Measurements from ENCODE around the gene JMJD8. TPM values are rescaled to one million over a fixed set of nuclear protein-coding genes. Genes with fewer than 3 reads are reported as not detected.
A peak's percentile ranks its signal among the peaks of the same experiment; 100 is the strongest.

JMJD8 gene
- total and polyA plus RNA-seq, 9 of the 15 experiments (the other 6 are each of a cell fraction or from before 2014, with no cell fraction given), result 1.2 to 50.6 (median 29.3) TPM

DNA sequence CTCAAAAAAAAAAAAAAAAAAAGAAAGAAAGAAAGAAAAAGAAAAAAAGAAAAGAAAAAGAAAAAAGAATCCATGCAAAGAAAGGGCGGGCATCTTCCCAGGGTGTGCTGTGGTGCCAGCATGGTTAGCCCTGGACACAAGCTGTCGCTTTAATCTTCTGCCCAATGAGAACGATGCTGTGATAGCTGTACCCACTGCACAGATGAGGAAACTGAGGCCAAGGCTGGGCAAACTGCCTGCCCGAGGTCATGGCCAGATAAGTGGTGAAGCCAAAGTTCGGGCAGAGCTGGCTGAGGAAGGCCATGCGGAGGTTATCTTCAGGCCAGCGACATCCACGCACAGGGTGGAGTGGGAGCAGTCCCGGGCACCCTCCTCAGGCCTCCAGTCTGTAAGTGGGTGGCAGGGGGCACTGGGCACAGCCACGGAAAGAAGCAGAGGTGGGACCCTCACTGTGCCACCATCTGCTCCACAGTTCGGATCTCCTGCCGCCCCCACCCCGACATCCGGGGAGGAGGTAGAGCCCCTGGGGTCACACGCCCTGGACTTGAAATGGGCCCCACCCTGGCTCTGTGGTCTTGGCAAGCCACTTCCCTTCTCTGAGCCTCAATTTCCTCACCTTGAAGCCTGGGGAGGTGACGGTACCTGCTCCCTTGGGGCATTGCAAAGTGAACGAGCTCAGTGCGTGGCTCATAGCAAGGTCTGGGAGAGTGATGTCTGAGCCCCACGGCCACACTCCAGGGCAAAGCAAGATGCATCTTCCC lies 15.0 kb upstream of the JMJD8 start:
- Histone ChIP-seq H3K27me3 (ENCODE audit: control insufficient read depth in 2 of 2, insufficient read depth in 2 of 2, low read length in 2 of 2) (peaks cover 15 to 56% of the 10 kb centered on the region in 2 experiments; a peak in 4 of 5 replicates), H3K9me1 (ENCODE audit: control insufficient read depth, insufficient read depth, low read length) (peaks cover 6% of the 10 kb centered on the region), H3K27ac (ENCODE audit: extremely low read depth, low read depth, low read length) (no peak overlapping the region), H4K20me1 (replicated peaks; ENCODE audit: control insufficient read depth, insufficient read depth, low read length) (peaks cover 25% of the 10 kb centered on the region), H3K4me2 (ENCODE audit: insufficient read depth, low read length) (no peak overlapping the region), H2AFZ (ENCODE audit: low read depth, low read length) (no peak overlapping the region), H3K36me3 (ENCODE audit: control insufficient read depth, insufficient read depth, low read length) (no peaks in the 10 kb centered on the region), H3K4me1 (replicated peaks in 1 of 2; ENCODE audit: control insufficient read depth in 2 of 2, insufficient read depth in 2 of 2, low read length in 2 of 2) (peaks cover 7 to 61% of the 10 kb centered on the region in 2 experiments), H3K4me3 (no peak overlapping the region), H3K9me3 (replicated peaks; ENCODE audit: control insufficient read depth, insufficient read depth, low read depth, low read length) (no peaks in the 10 kb centered on the region), H3K79me2 (ENCODE audit: control insufficient read depth, insufficient read depth, low read length) (no peaks in the 10 kb centered on the region), H3K9ac (ENCODE audit: insufficient read depth in 1 of 2, low read depth in 2 of 2, low read length in 2 of 2) (no peak overlapping the region)
- in situ Hi-C loops (cut with MboI) (no loop called here), intact Hi-C loops (cut with micrococcal nuclease) (no loop called here)
- DNase-seq (ENCODE audit: extremely low read depth in 1 of 4, low spot score in 3 of 4) (no peak), ATAC-seq (no peak), FAIRE-seq (no peak)
- no TSS peak for BruUV-seq (replicated peaks)
- ChIA-PET POLR2A (no interaction called here), CTCF (ENCODE audit: low intra/inter-chr PET ratio) (no interaction called here)
- WGBS (ENCODE audit: insufficient coverage, low coverage, missing lambda C conversion rate), result 6% methylated on average over 14 of the region's 19 CpGs
- TF ChIP-seq NR3C1 (CRISPR knock-in tag; IDR thresholded peaks at IDR 0.05), result no peak
- TF ChIP-seq XRCC4 (IDR thresholded peaks at IDR 0.05; ENCODE audit: extremely low read depth, insufficient read depth, insufficient read length), result no peak
- TF ChIP-seq, protein P1, sequence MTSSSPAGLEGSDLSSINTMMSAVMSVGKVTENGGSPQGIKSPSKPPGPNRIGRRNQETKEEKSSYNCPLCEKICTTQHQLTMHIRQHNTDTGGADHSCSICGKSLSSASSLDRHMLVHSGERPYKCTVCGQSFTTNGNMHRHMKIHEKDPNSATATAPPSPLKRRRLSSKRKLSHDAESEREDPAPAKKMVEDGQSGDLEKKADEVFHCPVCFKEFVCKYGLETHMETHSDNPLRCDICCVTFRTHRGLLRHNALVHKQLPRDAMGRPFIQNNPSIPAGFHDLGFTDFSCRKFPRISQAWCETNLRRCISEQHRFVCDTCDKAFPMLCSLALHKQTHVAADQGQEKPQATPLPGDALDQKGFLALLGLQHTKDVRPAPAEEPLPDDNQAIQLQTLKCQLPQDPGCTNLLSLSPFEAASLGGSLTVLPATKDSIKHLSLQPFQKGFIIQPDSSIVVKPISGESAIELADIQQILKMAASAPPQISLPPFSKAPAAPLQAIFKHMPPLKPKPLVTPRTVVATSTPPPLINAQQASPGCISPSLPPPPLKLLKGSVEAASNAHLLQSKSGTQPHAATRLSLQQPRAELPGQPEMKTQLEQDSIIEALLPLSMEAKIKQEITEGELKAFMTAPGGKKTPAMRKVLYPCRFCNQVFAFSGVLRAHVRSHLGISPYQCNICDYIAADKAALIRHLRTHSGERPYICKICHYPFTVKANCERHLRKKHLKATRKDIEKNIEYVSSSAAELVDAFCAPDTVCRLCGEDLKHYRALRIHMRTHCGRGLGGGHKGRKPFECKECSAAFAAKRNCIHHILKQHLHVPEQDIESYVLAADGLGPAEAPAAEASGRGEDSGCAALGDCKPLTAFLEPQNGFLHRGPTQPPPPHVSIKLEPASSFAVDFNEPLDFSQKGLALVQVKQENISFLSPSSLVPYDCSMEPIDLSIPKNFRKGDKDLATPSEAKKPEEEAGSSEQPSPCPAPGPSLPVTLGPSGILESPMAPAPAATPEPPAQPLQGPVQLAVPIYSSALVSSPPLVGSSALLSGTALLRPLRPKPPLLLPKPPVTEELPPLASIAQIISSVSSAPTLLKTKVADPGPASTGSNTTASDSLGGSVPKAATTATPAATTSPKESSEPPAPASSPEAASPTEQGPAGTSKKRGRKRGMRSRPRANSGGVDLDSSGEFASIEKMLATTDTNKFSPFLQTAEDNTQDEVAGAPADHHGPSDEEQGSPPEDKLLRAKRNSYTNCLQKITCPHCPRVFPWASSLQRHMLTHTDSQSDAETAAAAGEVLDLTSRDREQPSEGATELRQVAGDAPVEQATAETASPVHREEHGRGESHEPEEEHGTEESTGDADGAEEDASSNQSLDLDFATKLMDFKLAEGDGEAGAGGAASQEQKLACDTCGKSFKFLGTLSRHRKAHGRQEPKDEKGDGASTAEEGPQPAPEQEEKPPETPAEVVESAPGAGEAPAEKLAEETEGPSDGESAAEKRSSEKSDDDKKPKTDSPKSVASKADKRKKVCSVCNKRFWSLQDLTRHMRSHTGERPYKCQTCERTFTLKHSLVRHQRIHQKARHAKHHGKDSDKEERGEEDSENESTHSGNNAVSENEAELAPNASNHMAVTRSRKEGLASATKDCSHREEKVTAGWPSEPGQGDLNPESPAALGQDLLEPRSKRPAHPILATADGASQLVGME (CRISPR knock-in tag; IDR thresholded peaks at IDR 0.05), result no peak
- no peak for TF ChIP-seq HNRNPK (IDR thresholded peaks at IDR 0.05; ENCODE audit: low read depth, low read length, poor library complexity, severe bottlenecking)
- TF ChIP-seq POLR2B (IDR thresholded peaks at IDR 0.05; ENCODE audit: low read depth, partially characterized antibody), result no peak
- TF ChIP-seq KDM1A (IDR thresholded peaks at IDR 0.05), result peak; percentile 58 to 65; a peak in 3 of 4 replicates
- TF ChIP-seq BCOR (IDR thresholded peaks at IDR 0.05), result peak; percentile 84
- no peak for TF ChIP-seq ZNF445 (CRISPR knock-in tag; IDR thresholded peaks at IDR 0.05; ENCODE audit: low read depth)
- TF ChIP-seq, protein P2, sequence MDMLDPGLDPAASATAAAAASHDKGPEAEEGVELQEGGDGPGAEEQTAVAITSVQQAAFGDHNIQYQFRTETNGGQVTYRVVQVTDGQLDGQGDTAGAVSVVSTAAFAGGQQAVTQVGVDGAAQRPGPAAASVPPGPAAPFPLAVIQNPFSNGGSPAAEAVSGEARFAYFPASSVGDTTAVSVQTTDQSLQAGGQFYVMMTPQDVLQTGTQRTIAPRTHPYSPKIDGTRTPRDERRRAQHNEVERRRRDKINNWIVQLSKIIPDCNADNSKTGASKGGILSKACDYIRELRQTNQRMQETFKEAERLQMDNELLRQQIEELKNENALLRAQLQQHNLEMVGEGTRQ (CRISPR knock-in tag; IDR thresholded peaks at IDR 0.05), result no peak
- TF ChIP-seq, protein P3, sequence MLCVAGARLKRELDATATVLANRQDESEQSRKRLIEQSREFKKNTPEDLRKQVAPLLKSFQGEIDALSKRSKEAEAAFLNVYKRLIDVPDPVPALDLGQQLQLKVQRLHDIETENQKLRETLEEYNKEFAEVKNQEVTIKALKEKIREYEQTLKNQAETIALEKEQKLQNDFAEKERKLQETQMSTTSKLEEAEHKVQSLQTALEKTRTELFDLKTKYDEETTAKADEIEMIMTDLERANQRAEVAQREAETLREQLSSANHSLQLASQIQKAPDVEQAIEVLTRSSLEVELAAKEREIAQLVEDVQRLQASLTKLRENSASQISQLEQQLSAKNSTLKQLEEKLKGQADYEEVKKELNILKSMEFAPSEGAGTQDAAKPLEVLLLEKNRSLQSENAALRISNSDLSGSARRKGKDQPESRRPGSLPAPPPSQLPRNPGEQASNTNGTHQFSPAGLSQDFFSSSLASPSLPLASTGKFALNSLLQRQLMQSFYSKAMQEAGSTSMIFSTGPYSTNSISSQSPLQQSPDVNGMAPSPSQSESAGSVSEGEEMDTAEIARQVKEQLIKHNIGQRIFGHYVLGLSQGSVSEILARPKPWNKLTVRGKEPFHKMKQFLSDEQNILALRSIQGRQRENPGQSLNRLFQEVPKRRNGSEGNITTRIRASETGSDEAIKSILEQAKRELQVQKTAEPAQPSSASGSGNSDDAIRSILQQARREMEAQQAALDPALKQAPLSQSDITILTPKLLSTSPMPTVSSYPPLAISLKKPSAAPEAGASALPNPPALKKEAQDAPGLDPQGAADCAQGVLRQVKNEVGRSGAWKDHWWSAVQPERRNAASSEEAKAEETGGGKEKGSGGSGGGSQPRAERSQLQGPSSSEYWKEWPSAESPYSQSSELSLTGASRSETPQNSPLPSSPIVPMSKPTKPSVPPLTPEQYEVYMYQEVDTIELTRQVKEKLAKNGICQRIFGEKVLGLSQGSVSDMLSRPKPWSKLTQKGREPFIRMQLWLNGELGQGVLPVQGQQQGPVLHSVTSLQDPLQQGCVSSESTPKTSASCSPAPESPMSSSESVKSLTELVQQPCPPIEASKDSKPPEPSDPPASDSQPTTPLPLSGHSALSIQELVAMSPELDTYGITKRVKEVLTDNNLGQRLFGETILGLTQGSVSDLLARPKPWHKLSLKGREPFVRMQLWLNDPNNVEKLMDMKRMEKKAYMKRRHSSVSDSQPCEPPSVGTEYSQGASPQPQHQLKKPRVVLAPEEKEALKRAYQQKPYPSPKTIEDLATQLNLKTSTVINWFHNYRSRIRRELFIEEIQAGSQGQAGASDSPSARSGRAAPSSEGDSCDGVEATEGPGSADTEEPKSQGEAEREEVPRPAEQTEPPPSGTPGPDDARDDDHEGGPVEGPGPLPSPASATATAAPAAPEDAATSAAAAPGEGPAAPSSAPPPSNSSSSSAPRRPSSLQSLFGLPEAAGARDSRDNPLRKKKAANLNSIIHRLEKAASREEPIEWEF (CRISPR knock-in tag; IDR thresholded peaks at IDR 0.05), result no peak

Measured in K562 (cell line).